Osteocyte (in vitro differentiated cells): ENCODE results near the gene CASP8AP2. TPM values are rescaled to one million over a fixed set of nuclear protein-coding genes. Genes with fewer than 3 reads are reported as not detected.
"Not testable (repeated sequence)": the region's sequence is repeated elsewhere in the genome, so short reads cannot be mapped to it uniquely, and the experiment has no call there.

Experiments
- DNase-seq: peaks from one replicate; pipeline ENCODE4 v3.0.0; 2021; ENCODE audit warnings: mixed read lengths; ENCODE audit not compliant: unreplicated experiment; ENCODE audit errors: extremely low spot score
- H3K27ac Mint-ChIP-seq: one replicate; pipeline ENCODE4 v1.8.0; 2021; ENCODE audit warnings: mild to moderate bottlenecking, mixed read lengths; ENCODE audit not compliant: unreplicated experiment
- H3K27me3 Mint-ChIP-seq: one replicate; pipeline ENCODE4 v1.8.0; 2021; ENCODE audit warnings: mixed read lengths; ENCODE audit not compliant: unreplicated experiment
- H3K36me3 Mint-ChIP-seq: one replicate; pipeline ENCODE4 v1.8.0; 2021; ENCODE audit warnings: mixed read lengths; ENCODE audit not compliant: unreplicated experiment
- H3K4me1 Mint-ChIP-seq: one replicate; pipeline ENCODE4 v1.8.0; 2021; ENCODE audit warnings: mixed read lengths; ENCODE audit not compliant: unreplicated experiment
- H3K4me3 Mint-ChIP-seq: one replicate; pipeline ENCODE4 v1.8.0; 2021; ENCODE audit warnings: mild to moderate bottlenecking, moderate library complexity, mixed read lengths; ENCODE audit not compliant: unreplicated experiment
- H3K9me3 Mint-ChIP-seq: one replicate; pipeline ENCODE4 v1.8.0; 2021; ENCODE audit warnings: mixed read lengths; ENCODE audit not compliant: unreplicated experiment
- CTCF ChIP-seq: fragments of 200-600 bp; sonication (generic); IDR thresholded peaks from 2 replicates; pipeline ENCODE4 v1.5.0; 2021; ENCODE audit warnings: antibody characterized with exemption, mild to moderate bottlenecking, moderate library complexity
- long read RNA-seq: library from polyadenylated mRNA; unstranded; transcript quantifications from one replicate; pipeline ENCODE4 v2.0.0, GENCODE V29; 2021
- total RNA-seq: library from RNA; stranded (reverse); gene quantifications from 2 replicates; pipeline ENCODE4 v1.2.1, GENCODE V29; 2021

CASP8AP2 gene
- total RNA-seq: 15.0 and 15.2 TPM in 2 replicates
- long read RNA-seq, transcript CASP8AP2-206 (7 exons, 1,153 nt): minor isoform, 14 of 61 reads
- long read RNA-seq, transcript CASP8AP2-202 (7 exons, 1,280 nt): major isoform, 17 of 61 reads
- long read RNA-seq, partial matches to known transcripts: 10 of 61 reads
- long read RNA-seq, other reads (novel, unspliced or antisense): 20 of 61 reads

GRCh38 chr6:89829472-89830169 is at the start of gene CASP8AP2:
Gene CASP8AP2, plus strand, starts transcription at chr6:89829880.
- peaks cover 13% of the 10 kb centered on the region for H3K4me1 Mint-ChIP-seq
- H3K36me3 Mint-ChIP-seq: peaks cover 11% of the 10 kb centered on the region
- no peaks in the 10 kb centered on the region for H3K9me3 Mint-ChIP-seq
- H3K4me3 Mint-ChIP-seq: peak within 1 kb of the TSS; percentile 99
- DNase-seq: peak; percentile 97
- TF ChIP-seq CTCF: no peak
- H3K27ac Mint-ChIP-seq: peak within 1 kb of the TSS; percentile 94
- H3K27me3 Mint-ChIP-seq: no peaks in the 10 kb centered on the region

DNA sequence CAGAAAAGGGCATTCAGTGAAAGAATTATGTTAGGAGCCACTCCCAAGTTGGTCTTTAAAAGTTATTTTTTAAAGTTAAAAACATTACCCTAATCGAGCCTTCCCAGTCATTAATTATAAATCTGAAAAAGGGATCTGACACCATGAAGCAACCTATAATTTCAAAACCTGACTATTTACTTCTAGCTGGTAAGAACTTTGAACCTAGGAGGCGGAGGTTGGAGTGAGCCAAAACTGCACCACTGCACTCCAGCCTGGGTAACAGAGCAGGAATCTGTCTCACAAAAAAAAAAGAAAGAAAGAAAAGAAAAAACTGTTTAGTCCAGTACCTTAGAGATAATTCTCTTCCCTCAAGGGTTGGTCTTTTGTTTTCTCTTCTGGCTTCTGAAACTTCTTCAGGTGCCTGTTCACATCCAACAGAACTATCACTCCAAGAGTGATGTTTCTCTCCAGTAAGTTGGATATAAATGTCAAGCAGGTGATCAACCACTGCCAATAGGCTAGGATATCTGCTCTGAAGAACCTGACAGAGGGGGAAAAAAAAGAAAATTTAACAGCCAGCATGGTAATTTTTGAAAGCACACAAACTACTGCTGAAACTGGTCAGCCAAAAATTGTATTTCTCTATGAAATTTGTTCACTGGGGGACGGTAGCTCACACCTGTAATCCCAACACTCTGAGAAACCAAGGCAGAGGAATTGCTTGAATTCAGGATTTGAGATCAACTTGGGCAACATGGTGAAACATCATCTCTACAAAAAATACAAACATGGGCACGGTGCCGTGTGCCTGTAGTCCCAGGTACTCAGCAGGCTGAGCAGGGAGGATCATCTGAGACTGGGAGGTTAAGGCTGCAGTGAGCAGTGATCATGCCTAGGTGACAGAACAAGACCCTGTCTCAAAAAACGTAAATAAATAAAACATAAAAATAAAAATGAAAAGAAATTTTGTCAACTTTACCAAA is 48.3 kb upstream of the CASP8AP2 start:
- Mint-ChIP-seq H3K27ac (no peak overlapping the region), H3K9me3 (no peaks in the 10 kb centered on the region), H3K36me3 (peaks cover 49% of the 10 kb centered on the region), H3K4me3 (no peak overlapping the region), H3K4me1 (no peaks in the 10 kb centered on the region), H3K27me3 (no peaks in the 10 kb centered on the region)
- DNase-seq: no peak
- no peak for TF ChIP-seq CTCF

GRCh38 chr6:89782222-89782621 is 47.5 kb upstream of the CASP8AP2 start:
- no peak for TF ChIP-seq CTCF
- no peaks in the 10 kb centered on the region for H3K27me3 Mint-ChIP-seq
- no peak overlapping the region for H3K27ac Mint-ChIP-seq
- no peaks in the 10 kb centered on the region for H3K9me3 Mint-ChIP-seq
- no peak for DNase-seq
- H3K4me3 Mint-ChIP-seq: no peak overlapping the region
- peaks cover 49% of the 10 kb centered on the region for H3K36me3 Mint-ChIP-seq
- H3K4me1 Mint-ChIP-seq: no peaks in the 10 kb centered on the region

DNA sequence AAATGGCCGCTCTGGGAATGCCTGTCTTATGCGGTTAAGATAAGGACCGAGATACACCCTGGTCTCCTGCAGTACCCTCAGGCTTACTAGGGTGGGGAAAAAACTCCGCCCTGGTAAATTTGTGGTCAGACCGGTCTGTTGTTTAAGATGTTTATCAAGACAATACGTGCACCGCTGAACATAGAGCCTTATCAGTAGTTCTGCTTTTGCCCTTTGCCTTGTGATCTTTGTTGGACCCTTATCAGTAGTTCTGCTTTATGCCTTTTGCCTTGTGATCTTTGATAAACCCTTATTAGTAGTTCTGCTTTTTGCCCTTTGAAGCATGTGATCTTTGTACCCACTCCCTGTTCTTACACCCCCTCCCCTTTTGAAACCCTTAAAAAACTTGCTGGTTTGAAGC is 46.4 kb upstream of the CASP8AP2 start:
- H3K27me3 Mint-ChIP-seq, H3K4me3 Mint-ChIP-seq, H3K9me3 Mint-ChIP-seq, DNase-seq, H3K4me1 Mint-ChIP-seq, H3K27ac Mint-ChIP-seq: not testable (repeated sequence)
- peaks cover 49% of the 10 kb centered on the region for H3K36me3 Mint-ChIP-seq

GRCh38 chr6:89784838-89785237 is 44.8 kb upstream of the CASP8AP2 start:
- no peaks in the 10 kb centered on the region for H3K27me3 Mint-ChIP-seq
- DNase-seq: no peak
- H3K4me3 Mint-ChIP-seq: no peak overlapping the region
- H3K36me3 Mint-ChIP-seq: peaks cover 45% of the 10 kb centered on the region
- H3K27ac Mint-ChIP-seq: no peak overlapping the region
- no peak for TF ChIP-seq CTCF
- no peaks in the 10 kb centered on the region for H3K4me1 Mint-ChIP-seq
- H3K9me3 Mint-ChIP-seq: no peaks in the 10 kb centered on the region
